DOHH2 (cell line): Measurements from ENCODE around the gene KDM1B.

Source experiments
- EZH2phosphoT487 ChIP-seq: fragments of 200-600 bp; sonication (generic); IDR thresholded peaks from 2 replicates; pipeline ENCODE4 v1.6.1; 2017; ENCODE audit warnings: borderline replicate concordance, mild to moderate bottlenecking, antibody characterized with exemption, low read length, moderate library complexity, mixed read lengths
- TF ChIP-seq, protein P1 (sequence below): fragments of 200-600 bp; sonication (generic); IDR thresholded peaks from one replicate; pipeline ENCODE4 v1.5.1; 2014; ENCODE audit warnings: antibody characterized with exemption, mild to moderate bottlenecking, low read depth, low read length; ENCODE audit not compliant: poor library complexity, severe bottlenecking

DNA sequence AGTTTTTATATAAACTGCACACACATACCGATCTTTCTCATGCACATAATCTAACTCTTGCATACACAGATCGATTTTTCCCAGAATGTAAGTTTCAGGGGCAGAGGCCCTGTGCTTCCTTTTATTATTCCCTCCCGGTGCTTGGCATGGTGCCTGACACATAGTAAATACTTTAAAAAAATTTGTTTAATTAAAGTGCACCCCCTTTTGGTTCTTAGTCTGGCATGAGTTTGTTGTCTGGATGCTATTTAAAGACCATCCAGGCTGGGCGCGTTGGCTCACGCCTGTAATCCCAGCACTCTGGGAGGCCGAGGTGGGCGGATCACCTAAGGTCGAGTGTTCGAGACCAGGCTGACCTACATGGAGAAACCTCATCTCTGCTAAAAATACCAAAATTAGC, 114.5 kb downstream of the KDM1B start:
- TF ChIP-seq, protein P1, sequence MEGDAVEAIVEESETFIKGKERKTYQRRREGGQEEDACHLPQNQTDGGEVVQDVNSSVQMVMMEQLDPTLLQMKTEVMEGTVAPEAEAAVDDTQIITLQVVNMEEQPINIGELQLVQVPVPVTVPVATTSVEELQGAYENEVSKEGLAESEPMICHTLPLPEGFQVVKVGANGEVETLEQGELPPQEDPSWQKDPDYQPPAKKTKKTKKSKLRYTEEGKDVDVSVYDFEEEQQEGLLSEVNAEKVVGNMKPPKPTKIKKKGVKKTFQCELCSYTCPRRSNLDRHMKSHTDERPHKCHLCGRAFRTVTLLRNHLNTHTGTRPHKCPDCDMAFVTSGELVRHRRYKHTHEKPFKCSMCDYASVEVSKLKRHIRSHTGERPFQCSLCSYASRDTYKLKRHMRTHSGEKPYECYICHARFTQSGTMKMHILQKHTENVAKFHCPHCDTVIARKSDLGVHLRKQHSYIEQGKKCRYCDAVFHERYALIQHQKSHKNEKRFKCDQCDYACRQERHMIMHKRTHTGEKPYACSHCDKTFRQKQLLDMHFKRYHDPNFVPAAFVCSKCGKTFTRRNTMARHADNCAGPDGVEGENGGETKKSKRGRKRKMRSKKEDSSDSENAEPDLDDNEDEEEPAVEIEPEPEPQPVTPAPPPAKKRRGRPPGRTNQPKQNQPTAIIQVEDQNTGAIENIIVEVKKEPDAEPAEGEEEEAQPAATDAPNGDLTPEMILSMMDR, result no peak
- TF ChIP-seq EZH2phosphoT487, result no peak
